OCI-LY3 (cell line): Measurements from ENCODE around the gene PTCD3.

Experiments used
- H2AFZ ChIP-seq: fragments of 200-600, 300-600 bp; shearing (Covaris generic); 2 replicates; pipeline ENCODE4 v1.6.0; 2014; ENCODE audit warnings: antibody characterized with exemption, low read depth, low read length
- H3K27ac ChIP-seq: fragments of 200-600, 300-600 bp; sonication (generic); 2 replicates; pipeline ENCODE4 v1.5.1; 2014; ENCODE audit warnings: mild to moderate bottlenecking, low read length, moderate library complexity, mixed read lengths
- H3K27me3 ChIP-seq: fragments of 200-600, 300-600 bp; sonication (generic); 2 replicates; pipeline ENCODE4 v1.6.1; 2014; ENCODE audit warnings: low read depth, low read length, mixed read lengths
- H3K36me3 ChIP-seq: fragments of 200-600, 300-600 bp; sonication (generic); replicated peaks from 2 replicates; pipeline ENCODE3; 2014; ENCODE audit warnings: low read depth, low read length, mixed read lengths
- H3K4me1 ChIP-seq: fragments of 300-600, 200-600 bp; sonication (generic); 2 replicates; pipeline ENCODE4 v1.6.1; 2014; ENCODE audit warnings: low read length, mixed read lengths
- H3K4me2 ChIP-seq: fragments of 200-600, 300-600 bp; sonication (generic); 2 replicates; pipeline ENCODE4 v1.6.1; 2014; ENCODE audit warnings: low read length, mixed read lengths
- H3K4me3 ChIP-seq: fragments of 300-600, 200-600 bp; sonication (generic); 2 replicates; pipeline ENCODE4 v1.5.1; 2014; ENCODE audit warnings: antibody characterized with exemption, mild to moderate bottlenecking, low read length, moderate library complexity
- H3K79me2 ChIP-seq: fragments of 300-600, 200-600 bp; shearing (Covaris generic); 2 replicates; pipeline ENCODE4 v1.6.1; 2014; ENCODE audit warnings: mild to moderate bottlenecking, low read length, mixed read lengths
- H3K9ac ChIP-seq: fragments of 300-600, 200-600 bp; shearing (Covaris generic); 2 replicates; pipeline ENCODE4 v1.6.0; 2014; ENCODE audit warnings: mild to moderate bottlenecking, low read length, moderate library complexity
- H3K9me3 ChIP-seq: fragments of 200-600, 300-600 bp; shearing (Covaris generic); 2 replicates; pipeline ENCODE4 v1.6.1; 2014; ENCODE audit warnings: low read length, mixed read lengths; ENCODE audit not compliant: insufficient read depth
- H4K20me1 ChIP-seq: fragments of 200-600, 300-600 bp; sonication (generic); 2 replicates; pipeline ENCODE4 v1.6.1; 2016; ENCODE audit warnings: low read length, mixed read lengths; ENCODE audit not compliant: insufficient read depth
- CTCF ChIP-seq: fragments of 200-600, 300-600 bp; sonication (generic); IDR thresholded peaks from 2 replicates; pipeline ENCODE4 v1.5.1; 2014; ENCODE audit warnings: antibody characterized with exemption, low read length, low read depth
- EZH2phosphoT487 ChIP-seq: fragments of 200-600 bp; shearing (Covaris generic); IDR thresholded peaks from 2 replicates; pipeline ENCODE4 v1.6.1; 2018; ENCODE audit warnings: antibody characterized with exemption, mixed run types, low read depth

The PTCD3 gene

GRCh38 chr2:86186431-86186830 is 80.4 kb downstream of the PTCD3 start:
- TF ChIP-seq EZH2phosphoT487 (no peak), CTCF (no peak)
- Histone ChIP-seq H3K27me3 (no peaks in the 10 kb centered on the region), H3K4me1 (peaks cover 21% of the 10 kb centered on the region), H3K27ac (no peak overlapping the region), H3K79me2 (peaks cover 100% of the 10 kb centered on the region), H3K9ac (no peak overlapping the region), H3K36me3 (peaks cover 16% of the 10 kb centered on the region), H3K9me3 (no peaks in the 10 kb centered on the region), H3K4me3 (no peak overlapping the region), H4K20me1 (peaks cover 35% of the 10 kb centered on the region), H2AFZ (no peak overlapping the region), H3K4me2 (no peak overlapping the region)

DNA sequence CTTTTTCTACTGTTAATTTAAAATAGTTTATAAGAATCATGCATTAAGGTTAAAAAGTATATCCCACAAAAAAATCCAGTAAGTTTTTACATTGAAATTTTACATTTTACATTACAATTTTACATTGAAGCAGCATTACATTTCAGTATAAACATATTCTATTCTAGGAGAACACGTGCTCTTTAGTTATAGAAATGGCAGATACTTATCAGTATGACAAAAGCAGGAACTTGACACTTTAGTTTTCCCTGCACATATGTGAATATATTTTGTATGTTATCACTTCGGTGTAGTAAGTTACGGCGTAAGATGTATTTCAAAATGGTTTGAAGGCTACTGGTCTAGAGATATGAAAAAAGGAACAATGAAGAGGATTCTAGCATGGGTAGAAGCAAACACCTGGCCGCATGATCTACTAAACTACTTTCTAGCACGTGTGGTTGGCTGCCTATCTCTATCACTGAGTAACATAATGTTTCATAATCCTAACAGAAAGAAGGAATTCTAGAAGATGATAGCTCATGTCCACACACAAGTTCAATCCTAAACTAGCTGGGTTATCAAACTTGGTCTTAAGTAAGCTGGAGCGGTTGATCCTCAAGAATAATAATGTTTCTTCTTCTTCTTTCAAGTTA is 83.9 kb downstream of the PTCD3 start:
- no peak overlapping the region for H3K4me3 ChIP-seq
- TF ChIP-seq CTCF = no peak
- TF ChIP-seq EZH2phosphoT487 = no peak
- peaks cover 52% of the 10 kb centered on the region for H4K20me1 ChIP-seq
- peaks cover 16% of the 10 kb centered on the region for H3K36me3 ChIP-seq
- no peak overlapping the region for H2AFZ ChIP-seq
- H3K4me2 ChIP-seq = no peak overlapping the region
- no peak overlapping the region for H3K27ac ChIP-seq
- H3K79me2 ChIP-seq = peaks cover 100% of the 10 kb centered on the region
- no peak overlapping the region for H3K9ac ChIP-seq
- no peaks in the 10 kb centered on the region for H3K27me3 ChIP-seq
- H3K9me3 ChIP-seq = no peaks in the 10 kb centered on the region
- peaks cover 30% of the 10 kb centered on the region for H3K4me1 ChIP-seq
